ENCODE data around the gene ISM1. TPM values are rescaled to one million over a fixed set of nuclear protein-coding genes. Genes with fewer than 3 reads are reported as not detected.

The ISM1 gene
- total and polyA plus RNA-seq, 2 donors (not counting 3 experiments of a cell fraction or from before 2014, with no cell fraction given): not detected

GRCh38 chr20:13322621-13323020 is 101.5 kb downstream of the ISM1 start:
- H3K4me1 ChIP-seq (ENCODE audit: control insufficient read depth, extremely low read depth, insufficient read depth, low read length): no peaks in the 10 kb centered on the region
- FAIRE-seq: no peak
- no peak overlapping the region for H3K4me3 ChIP-seq (replicated peaks in 1 of 3; ENCODE audit: insufficient read depth in 1 of 3, low read depth in 1 of 3, low read length in 3 of 3)
- H3K9ac ChIP-seq (replicated peaks; ENCODE audit: extremely low read depth, insufficient read depth, low read length): no peak overlapping the region
- no peaks in the 10 kb centered on the region for H3K9me1 ChIP-seq (replicated peaks; ENCODE audit: control insufficient read depth, extremely low read depth, insufficient read depth, low read length)
- ChIA-PET POLR2A (no interaction called here), CTCF (interaction anchor here (1.2 to 3.9 kb wide), 3 partner anchors 20 to 399 kb away, joined by 3 to 167 read pairs (median 4); no protein-coding TSS in a partner anchor)
- H3K9me3 ChIP-seq (replicated peaks; ENCODE audit: control insufficient read depth, insufficient read depth, low read length): no peaks in the 10 kb centered on the region
- H4K20me1 ChIP-seq (replicated peaks; ENCODE audit: control insufficient read depth, extremely low read depth, insufficient read depth, low read length): no peaks in the 10 kb centered on the region
- no peak for TF ChIP-seq EZH2 (IDR thresholded peaks at IDR 0.05; ENCODE audit: borderline replicate concordance, low read depth, low read length, severe bottlenecking)
- no peak for TF ChIP-seq MYC (IDR thresholded peaks at IDR 0.05; ENCODE audit: low read depth, low read length)
- TF ChIP-seq GATA2 (IDR thresholded peaks at IDR 0.05; ENCODE audit: insufficient read depth, insufficient read length, low read depth, low read length): no peak
- no peak for TF ChIP-seq JUN (IDR thresholded peaks at IDR 0.05; ENCODE audit: borderline replicate concordance, insufficient read depth, insufficient read length, low read depth)
- no peak for TF ChIP-seq MAX (IDR thresholded peaks at IDR 0.05; ENCODE audit: insufficient read depth, insufficient read length)
- TF ChIP-seq CTCF (IDR thresholded peaks at IDR 0.05; ENCODE audit: extremely low read depth in 1 of 2, insufficient read depth in 1 of 2, low read depth in 1 of 2, low read length in 2 of 2): no peak
- no peak for TF ChIP-seq POLR2AphosphoS5 (IDR thresholded peaks at IDR 0.05; ENCODE audit: insufficient read depth, low read depth, low read length)
- intact Hi-C loops (cut with micrococcal nuclease) (no loop called here), dilution Hi-C loops (cut with MboI; ENCODE audit: extremely low pct_ligation_motif_present, low sequenced_read_pairs) (no loop called here)
- H3K36me3 ChIP-seq (ENCODE audit: control insufficient read depth in 2 of 2, extremely low read depth in 1 of 2, insufficient read depth in 2 of 2, low read length in 2 of 2): no peaks in the 10 kb centered on the region
- no TSS peak for BruUV-seq (replicated peaks)
- H3K4me2 ChIP-seq (ENCODE audit: insufficient read depth, low read length): no peak overlapping the region
- H3K27ac ChIP-seq (ENCODE audit: insufficient read depth, low read depth, low read length): no peak overlapping the region
- no peak for DNase-seq (ENCODE audit: low read depth, low spot score)
- no peak overlapping the region for H2AFZ ChIP-seq (ENCODE audit: low read depth, low read length)
- H3K27me3 ChIP-seq (ENCODE audit: control insufficient read depth in 2 of 2, insufficient read depth in 2 of 2, low read length in 2 of 2): peaks cover 10 to 19% of the 10 kb centered on the region in 2 experiments
- no peaks in the 10 kb centered on the region for H3K79me2 ChIP-seq (ENCODE audit: control insufficient read depth, insufficient read depth, low read length)

Data from endothelial cell of umbilical vein (primary cell).